Measurements from ENCODE around the gene C1orf167.

Gene C1orf167

DNA sequence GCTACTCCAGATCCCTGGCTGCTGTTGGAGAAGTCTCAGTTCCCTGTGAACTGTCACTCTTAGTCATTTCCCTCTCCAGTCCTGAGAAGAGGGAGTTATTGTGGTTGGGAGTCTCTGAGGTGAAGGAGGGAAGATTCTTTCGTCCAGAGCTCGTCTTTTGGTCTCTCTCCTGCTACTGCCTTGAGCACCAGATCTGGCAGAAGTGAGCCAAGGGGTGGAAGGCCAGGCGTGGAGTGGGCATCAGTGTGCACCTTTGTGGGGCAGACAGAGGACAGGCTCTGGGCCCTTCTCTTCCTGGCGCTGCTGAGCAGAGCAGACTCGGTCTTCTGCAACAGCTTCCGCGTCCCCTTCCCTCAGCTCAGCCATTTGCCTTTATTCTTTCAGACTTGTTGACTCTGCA lies 63.1 kb downstream of the C1orf167 start:
- H3K27ac ChIP-seq = no peak overlapping the region

GRCh38 chr1:11826946-11827345 lies 65.0 kb downstream of the C1orf167 start:
- no peak overlapping the region for H3K27ac ChIP-seq
- TF ChIP-seq, protein P1, sequence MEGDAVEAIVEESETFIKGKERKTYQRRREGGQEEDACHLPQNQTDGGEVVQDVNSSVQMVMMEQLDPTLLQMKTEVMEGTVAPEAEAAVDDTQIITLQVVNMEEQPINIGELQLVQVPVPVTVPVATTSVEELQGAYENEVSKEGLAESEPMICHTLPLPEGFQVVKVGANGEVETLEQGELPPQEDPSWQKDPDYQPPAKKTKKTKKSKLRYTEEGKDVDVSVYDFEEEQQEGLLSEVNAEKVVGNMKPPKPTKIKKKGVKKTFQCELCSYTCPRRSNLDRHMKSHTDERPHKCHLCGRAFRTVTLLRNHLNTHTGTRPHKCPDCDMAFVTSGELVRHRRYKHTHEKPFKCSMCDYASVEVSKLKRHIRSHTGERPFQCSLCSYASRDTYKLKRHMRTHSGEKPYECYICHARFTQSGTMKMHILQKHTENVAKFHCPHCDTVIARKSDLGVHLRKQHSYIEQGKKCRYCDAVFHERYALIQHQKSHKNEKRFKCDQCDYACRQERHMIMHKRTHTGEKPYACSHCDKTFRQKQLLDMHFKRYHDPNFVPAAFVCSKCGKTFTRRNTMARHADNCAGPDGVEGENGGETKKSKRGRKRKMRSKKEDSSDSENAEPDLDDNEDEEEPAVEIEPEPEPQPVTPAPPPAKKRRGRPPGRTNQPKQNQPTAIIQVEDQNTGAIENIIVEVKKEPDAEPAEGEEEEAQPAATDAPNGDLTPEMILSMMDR (conservative IDR thresholded peaks at IDR 0.05) = no peak

More for the DNA sequence above, 63.1 kb downstream of the C1orf167 start:
- TF ChIP-seq, protein P1 (conservative IDR thresholded peaks at IDR 0.05) = no peak

DNA sequence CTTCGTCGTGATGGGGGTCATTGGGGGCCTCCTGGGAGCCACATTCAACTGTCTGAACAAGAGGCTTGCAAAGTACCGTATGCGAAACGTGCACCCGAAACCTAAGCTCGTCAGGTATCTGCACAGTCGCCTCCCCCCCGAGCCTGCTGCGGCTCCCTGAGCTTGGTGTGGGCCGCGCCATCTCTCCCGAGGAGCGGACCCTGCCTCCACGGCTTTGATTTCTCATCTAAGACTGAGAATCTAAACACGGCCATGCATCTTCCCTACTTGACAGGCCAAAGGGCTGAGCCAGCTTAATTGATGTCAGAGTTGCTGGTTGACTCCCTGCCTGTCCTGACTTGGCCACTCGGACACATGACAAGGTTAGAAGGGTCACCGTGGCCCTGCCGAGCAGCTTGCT lies 66.5 kb downstream of the C1orf167 start:
- no peak overlapping the region for H3K27ac ChIP-seq
- TF ChIP-seq, protein P1 (conservative IDR thresholded peaks at IDR 0.05) = no peak

GRCh38 chr1:11831945-11832725 lies 70.1 kb downstream of the C1orf167 start:
- H3K27ac ChIP-seq = no peak overlapping the region
- TF ChIP-seq, protein P1 (conservative IDR thresholded peaks at IDR 0.05) = no peak

- no peak overlapping the region for H3K27ac ChIP-seq
- TF ChIP-seq, protein P1 (conservative IDR thresholded peaks at IDR 0.05) = no peak
Observed at GRCh38 chr1:11833497-11833896, 71.5 kb downstream of the C1orf167 start.

GRCh38 chr1:11833900-11834299 lies 71.9 kb downstream of the C1orf167 start:
- no peak overlapping the region for H3K27ac ChIP-seq
- TF ChIP-seq, protein P1 (conservative IDR thresholded peaks at IDR 0.05) = no peak

DNA sequence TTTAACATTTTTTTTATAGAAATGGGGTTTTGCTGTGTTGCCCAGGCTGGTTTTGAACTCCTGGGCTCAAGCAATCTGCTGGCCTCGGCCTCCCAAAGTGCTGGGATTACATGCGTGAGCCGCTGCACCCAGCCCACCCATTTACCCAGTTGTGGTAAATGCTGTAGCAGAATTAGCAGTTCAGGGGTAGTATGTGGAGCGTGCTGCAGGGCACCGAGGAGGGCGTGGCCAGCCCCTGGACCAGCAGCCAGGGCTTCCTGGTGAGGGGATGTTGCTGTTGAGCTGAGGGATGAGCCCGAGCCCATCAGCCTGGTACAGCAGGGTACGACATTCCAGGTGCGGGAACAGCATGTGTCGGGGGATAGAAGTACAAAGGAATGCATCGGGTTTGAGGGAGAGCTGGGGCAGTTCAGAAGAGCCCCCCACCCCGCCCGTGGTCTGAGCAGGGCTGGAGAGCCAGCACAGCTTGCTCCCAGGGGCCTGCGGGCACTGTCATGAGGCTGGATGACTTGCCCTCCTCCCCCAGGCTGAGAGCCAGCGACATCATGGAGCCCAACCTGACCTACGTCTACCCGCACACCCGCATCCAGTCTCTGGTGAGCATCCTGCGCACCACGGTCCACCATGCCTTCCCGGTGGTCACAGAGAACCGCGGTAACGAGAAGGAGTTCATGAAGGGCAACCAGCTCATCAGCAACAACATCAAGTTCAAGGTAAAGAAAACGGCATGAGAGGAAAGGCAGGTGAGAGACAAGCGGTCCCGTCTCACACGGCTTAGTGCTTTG lies 73.6 kb downstream of the C1orf167 start:
- TF ChIP-seq, protein P1 (conservative IDR thresholded peaks at IDR 0.05) = no peak
- no peak overlapping the region for H3K27ac ChIP-seq
